ENCODE measurements around the gene TBC1D22A.

DNA sequence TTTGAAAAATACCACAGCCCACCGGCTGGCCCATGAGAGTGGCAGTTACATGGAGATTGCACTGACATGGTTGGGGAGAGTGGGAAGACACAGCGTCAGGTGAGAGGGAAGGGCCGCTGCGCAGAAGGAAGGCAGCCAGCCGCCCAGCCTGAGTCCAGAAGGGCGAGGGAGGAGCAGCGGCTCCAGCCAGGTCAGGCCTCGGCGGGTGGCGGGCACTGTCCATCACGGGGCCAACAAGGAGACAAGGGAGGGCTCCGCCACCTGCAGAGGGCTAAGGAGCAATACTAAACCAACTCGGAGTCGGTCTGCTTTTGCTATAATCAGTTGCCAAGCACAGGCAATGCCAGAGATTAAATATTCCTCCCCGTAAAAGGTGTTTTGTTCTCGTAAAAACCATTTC lies 384.5 kb downstream of the TBC1D22A start:
- TF ChIP-seq, protein P1, sequence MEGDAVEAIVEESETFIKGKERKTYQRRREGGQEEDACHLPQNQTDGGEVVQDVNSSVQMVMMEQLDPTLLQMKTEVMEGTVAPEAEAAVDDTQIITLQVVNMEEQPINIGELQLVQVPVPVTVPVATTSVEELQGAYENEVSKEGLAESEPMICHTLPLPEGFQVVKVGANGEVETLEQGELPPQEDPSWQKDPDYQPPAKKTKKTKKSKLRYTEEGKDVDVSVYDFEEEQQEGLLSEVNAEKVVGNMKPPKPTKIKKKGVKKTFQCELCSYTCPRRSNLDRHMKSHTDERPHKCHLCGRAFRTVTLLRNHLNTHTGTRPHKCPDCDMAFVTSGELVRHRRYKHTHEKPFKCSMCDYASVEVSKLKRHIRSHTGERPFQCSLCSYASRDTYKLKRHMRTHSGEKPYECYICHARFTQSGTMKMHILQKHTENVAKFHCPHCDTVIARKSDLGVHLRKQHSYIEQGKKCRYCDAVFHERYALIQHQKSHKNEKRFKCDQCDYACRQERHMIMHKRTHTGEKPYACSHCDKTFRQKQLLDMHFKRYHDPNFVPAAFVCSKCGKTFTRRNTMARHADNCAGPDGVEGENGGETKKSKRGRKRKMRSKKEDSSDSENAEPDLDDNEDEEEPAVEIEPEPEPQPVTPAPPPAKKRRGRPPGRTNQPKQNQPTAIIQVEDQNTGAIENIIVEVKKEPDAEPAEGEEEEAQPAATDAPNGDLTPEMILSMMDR (IDR thresholded peaks at IDR 0.05) = no peak
- no peak for TF ChIP-seq POLR2A (IDR thresholded peaks at IDR 0.05)

All from heart left ventricle (tissue), 13 donors.